ENCODE data around the gene POU2F3.
A peak's percentile ranks its signal among the peaks of the same experiment; 100 is the strongest.

POU2F3 gene

DNA sequence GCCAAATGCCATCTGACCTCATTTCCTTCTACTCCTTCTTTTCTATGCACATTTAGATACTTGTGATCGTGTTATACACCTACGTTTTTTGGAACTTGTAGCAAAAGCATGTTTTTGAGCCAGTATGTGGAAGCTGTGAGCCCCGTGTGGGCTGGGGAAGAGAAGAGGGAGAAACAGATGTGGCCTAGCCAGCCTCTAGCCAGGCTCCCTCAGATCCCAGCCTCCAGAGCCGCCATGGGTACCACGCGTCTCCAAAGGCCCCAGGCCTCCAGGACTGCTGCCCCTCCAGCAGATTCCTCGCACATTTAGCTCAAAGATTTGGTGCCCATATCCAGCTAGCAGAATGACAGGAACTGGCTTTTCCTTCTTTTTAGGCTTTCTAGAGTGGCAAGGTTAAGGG, 68.1 kb downstream of the POU2F3 start:
- Histone ChIP-seq H3K4me1 (peaks cover 0 to 11% (median 6%) of the 10 kb centered on the region in 4 donors), H3K4me3 (no peak overlapping the region), H3K36me3 (no peaks in the 10 kb centered on the region), H3K9me3 (no peaks in the 10 kb centered on the region), H3K27ac (no peak overlapping the region), H3K27me3 (no peaks in the 10 kb centered on the region)
- intact Hi-C loops (cut with DNase I; ENCODE audit: low total_unique reads), result no loop called here
- TF ChIP-seq, protein P1, sequence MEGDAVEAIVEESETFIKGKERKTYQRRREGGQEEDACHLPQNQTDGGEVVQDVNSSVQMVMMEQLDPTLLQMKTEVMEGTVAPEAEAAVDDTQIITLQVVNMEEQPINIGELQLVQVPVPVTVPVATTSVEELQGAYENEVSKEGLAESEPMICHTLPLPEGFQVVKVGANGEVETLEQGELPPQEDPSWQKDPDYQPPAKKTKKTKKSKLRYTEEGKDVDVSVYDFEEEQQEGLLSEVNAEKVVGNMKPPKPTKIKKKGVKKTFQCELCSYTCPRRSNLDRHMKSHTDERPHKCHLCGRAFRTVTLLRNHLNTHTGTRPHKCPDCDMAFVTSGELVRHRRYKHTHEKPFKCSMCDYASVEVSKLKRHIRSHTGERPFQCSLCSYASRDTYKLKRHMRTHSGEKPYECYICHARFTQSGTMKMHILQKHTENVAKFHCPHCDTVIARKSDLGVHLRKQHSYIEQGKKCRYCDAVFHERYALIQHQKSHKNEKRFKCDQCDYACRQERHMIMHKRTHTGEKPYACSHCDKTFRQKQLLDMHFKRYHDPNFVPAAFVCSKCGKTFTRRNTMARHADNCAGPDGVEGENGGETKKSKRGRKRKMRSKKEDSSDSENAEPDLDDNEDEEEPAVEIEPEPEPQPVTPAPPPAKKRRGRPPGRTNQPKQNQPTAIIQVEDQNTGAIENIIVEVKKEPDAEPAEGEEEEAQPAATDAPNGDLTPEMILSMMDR (IDR thresholded peaks at IDR 0.05), result no peak
- no peak for DNase-seq

DNA sequence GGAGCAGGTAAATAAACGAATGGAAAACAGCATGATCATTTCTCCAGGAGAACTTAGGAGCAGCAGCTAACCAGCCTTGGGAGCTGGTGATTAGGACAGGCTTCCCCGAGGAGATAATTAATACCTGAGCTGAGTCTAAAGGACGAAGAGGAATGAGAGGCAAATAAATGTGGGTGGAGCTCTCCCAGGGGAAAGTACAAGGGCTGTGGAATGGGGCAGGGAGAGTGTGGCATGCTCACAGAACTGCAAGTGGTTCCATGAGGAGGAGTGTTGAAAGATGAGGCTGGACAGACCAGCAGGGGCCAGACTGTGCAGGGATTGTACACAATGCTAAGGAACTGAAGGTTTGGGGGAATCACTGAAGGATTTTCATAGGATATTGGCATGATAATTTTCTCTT, 70.9 kb downstream of the POU2F3 start:
- H3K36me3 ChIP-seq, result no peaks in the 10 kb centered on the region
- no peak overlapping the region for H3K4me3 ChIP-seq
- H3K4me1 ChIP-seq, result peaks cover 0 to 12% (median 5%) of the 10 kb centered on the region in 4 donors
- TF ChIP-seq, protein P1 (IDR thresholded peaks at IDR 0.05), result no peak
- H3K27ac ChIP-seq, result no peak overlapping the region
- H3K27me3 ChIP-seq, result no peaks in the 10 kb centered on the region
- intact Hi-C loops (cut with DNase I; ENCODE audit: low total_unique reads), result no loop called here
- H3K9me3 ChIP-seq, result no peaks in the 10 kb centered on the region
- no peak for DNase-seq

DNA sequence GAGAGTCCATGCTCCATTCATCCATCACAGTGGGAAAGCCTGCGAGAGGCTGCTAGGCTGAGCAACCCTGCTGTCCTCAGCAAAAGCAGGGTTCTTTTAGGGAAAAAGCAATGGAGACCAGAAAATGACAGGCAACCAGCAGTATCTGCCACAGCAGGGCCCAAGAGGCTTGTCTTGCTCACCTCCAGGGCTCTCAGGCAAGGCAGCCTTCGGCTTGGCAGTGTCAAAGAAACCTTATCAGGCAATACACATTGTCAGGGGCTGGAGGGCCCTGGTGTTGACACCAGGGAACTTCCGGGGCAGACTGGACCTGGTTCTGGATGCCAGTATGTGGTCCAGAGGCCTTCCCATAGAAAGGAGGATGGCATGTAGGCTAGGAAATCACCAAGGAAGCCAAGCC, 74.9 kb downstream of the POU2F3 start:
- Histone ChIP-seq H3K4me1 (peaks cover 0 to 24% (median 21%) of the 10 kb centered on the region in 4 donors), H3K4me3 (no peak overlapping the region)
- intact Hi-C loops (cut with DNase I; ENCODE audit: low total_unique reads), result no loop called here

DNA sequence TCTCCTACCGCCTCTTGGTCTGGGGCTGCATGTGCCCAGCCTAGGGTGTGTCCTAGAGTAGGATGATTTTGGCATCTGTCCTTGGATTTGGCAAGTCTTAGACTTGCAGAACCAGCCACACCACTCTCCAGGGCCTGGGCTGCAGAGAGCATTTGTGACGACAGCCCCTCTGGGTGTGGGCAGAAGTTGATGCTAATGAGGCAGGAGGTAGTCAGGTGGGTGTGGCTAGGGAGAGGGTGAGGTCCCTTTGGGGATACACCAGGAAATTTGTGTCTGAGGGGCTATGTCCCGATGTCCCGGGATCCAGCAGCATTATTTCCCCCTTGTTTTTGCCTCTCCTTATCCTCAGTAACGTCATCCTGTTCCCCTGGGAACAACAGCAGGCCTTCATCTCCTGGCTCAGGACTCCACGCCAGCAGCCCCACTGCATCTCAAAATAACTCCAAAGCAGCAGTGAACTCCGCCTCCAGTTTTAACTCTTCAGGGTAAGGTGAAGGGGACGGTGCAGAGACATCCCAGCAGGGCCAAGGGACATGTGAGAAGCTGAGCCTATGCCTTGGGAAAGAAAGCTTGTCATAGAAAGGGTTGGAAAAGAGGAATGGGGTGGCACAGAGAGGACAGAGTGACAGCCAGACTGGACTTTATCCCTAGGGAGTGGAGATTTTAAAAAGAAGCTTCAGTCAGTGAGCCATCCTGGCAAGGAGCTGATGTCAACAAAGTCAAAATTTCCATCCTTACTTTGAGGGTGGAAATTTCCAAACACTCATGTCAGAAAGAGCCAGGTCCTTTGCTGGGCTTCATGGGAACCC, 77.1 kb downstream of the POU2F3 start:
- Histone ChIP-seq H3K4me1 (peaks cover 0 to 24% (median 21%) of the 10 kb centered on the region in 4 donors), H3K27ac (peak overlapping the region; percentile 79 to 85), H3K27me3 (no peaks in the 10 kb centered on the region), H3K36me3 (no peaks in the 10 kb centered on the region), H3K4me3 (peak overlapping the region in 1 of 2 donors; percentile 19), H3K9me3 (no peaks in the 10 kb centered on the region)
- TF ChIP-seq, protein P1 (IDR thresholded peaks at IDR 0.05), result no peak
- intact Hi-C loops (cut with DNase I; ENCODE audit: low total_unique reads), result no loop called here
- DNase-seq, result peak; percentile 61 to 91

More for the DNA sequence above, 74.9 kb downstream of the POU2F3 start:
- DNase-seq, result no peak
- peak overlapping the region in 1 of 2 donors; percentile 20 for H3K27ac ChIP-seq
- H3K27me3 ChIP-seq, result no peaks in the 10 kb centered on the region
- TF ChIP-seq, protein P1 (IDR thresholded peaks at IDR 0.05), result no peak
- no peaks in the 10 kb centered on the region for H3K9me3 ChIP-seq
- H3K36me3 ChIP-seq, result no peaks in the 10 kb centered on the region

DNA sequence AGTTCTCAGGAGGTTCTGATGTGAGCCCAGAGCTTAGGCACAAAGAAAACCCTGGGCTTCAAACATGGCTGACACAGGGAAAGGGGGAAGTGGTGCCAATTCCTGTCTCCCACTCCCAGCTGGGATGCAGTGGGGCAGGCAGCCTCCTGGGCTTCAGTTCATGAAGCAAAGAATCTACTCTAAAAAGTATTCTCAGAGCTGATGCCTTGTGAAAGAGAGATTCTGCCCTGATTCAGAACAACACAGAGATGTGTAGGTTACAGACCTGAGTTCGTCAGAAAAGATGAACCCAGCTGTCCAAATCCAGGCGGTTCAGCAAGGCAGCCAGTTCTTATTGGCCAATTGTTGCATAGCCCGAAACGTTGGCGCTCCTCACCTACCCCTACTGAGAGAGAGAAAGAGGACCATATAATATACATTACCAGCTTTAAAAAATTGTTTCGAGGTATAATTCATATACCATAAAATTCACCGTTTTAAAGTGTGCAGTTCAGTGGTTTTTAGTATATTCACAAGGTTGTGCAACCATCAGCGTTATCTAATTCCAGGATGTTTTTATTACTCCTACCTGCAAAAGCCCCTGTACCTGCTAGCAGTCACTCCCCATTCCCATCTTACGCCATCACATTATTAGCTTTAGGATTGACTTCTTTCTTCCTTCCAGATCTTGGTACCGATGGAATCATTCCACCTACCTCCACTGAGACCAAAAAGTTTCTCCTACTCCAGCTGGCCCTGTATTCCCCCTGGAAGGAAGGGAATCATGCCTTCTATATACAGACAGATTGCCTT, 77.9 kb downstream of the POU2F3 start:
- intact Hi-C loops (cut with DNase I; ENCODE audit: low total_unique reads), result no loop called here
- no peaks in the 10 kb centered on the region for H3K36me3 ChIP-seq
- peaks cover 0 to 24% (median 21%) of the 10 kb centered on the region in 4 donors for H3K4me1 ChIP-seq
- no peak for DNase-seq
- H3K9me3 ChIP-seq, result no peaks in the 10 kb centered on the region
- TF ChIP-seq, protein P1 (IDR thresholded peaks at IDR 0.05), result no peak
- no peak overlapping the region for H3K4me3 ChIP-seq
- no peaks in the 10 kb centered on the region for H3K27me3 ChIP-seq
- H3K27ac ChIP-seq, result peak overlapping the region; percentile 79 to 85

All from tibial artery (tissue), 4 donors.